ENCODE results near the gene ENO3.

The ENO3 gene

GRCh38 chr17:4944163-4944553 is 6.8 kb upstream of the ENO3 start:
- H3K4me3 ChIP-seq (ENCODE audit: insufficient read depth, low read depth, low read length) = no peak overlapping the region
- H3K9me3 ChIP-seq (ENCODE audit: control insufficient read depth, low read length) = no peaks in the 10 kb centered on the region
- no peaks in the 10 kb centered on the region for H3K27me3 ChIP-seq (ENCODE audit: control insufficient read depth, insufficient read depth, low read length, poor library complexity, severe bottlenecking)
- peaks cover 16% of the 10 kb centered on the region for H3K4me1 ChIP-seq (ENCODE audit: control insufficient read depth, insufficient read depth, low read length)
- H3K27ac ChIP-seq (ENCODE audit: insufficient read depth, low read depth, low read length, poor library complexity, severe bottlenecking) = no peak overlapping the region
- H3K36me3 ChIP-seq (ENCODE audit: control insufficient read depth, insufficient read depth, low read length) = peaks cover 29% of the 10 kb centered on the region
- 84 to 90% methylated on average over 3 of the region's 3 CpGs for WGBS, 2 experiments

- Histone ChIP-seq H3K27ac (ENCODE audit: insufficient read depth, low read depth, low read length, poor library complexity, severe bottlenecking) (no peak overlapping the region), H3K4me1 (ENCODE audit: control insufficient read depth, insufficient read depth, low read length) (peaks cover 16% of the 10 kb centered on the region), H3K27me3 (ENCODE audit: control insufficient read depth, insufficient read depth, low read length, poor library complexity, severe bottlenecking) (no peaks in the 10 kb centered on the region), H3K36me3 (ENCODE audit: control insufficient read depth, insufficient read depth, low read length) (peaks cover 29% of the 10 kb centered on the region), H3K9me3 (ENCODE audit: control insufficient read depth, low read length) (no peaks in the 10 kb centered on the region), H3K4me3 (ENCODE audit: insufficient read depth, low read depth, low read length) (no peak overlapping the region)
- WGBS, 2 experiments = 93 to 94% methylated on average over 8 of the region's 8 CpGs
Measured at GRCh38 chr17:4944554-4945175, 6.3 kb upstream of the ENO3 start.

GRCh38 chr17:4945176-4945943 is 5.6 kb upstream of the ENO3 start:
- Histone ChIP-seq H3K27me3 (ENCODE audit: control insufficient read depth, insufficient read depth, low read length, poor library complexity, severe bottlenecking) (no peaks in the 10 kb centered on the region), H3K4me1 (ENCODE audit: control insufficient read depth, insufficient read depth, low read length) (peaks cover 16% of the 10 kb centered on the region), H3K4me3 (ENCODE audit: insufficient read depth, low read depth, low read length) (no peak overlapping the region), H3K9me3 (ENCODE audit: control insufficient read depth, low read length) (no peaks in the 10 kb centered on the region), H3K36me3 (ENCODE audit: control insufficient read depth, insufficient read depth, low read length) (peaks cover 29% of the 10 kb centered on the region), H3K27ac (ENCODE audit: insufficient read depth, low read depth, low read length, poor library complexity, severe bottlenecking) (no peak overlapping the region)
- 85 to 90% methylated on average over 7 of the region's 7 CpGs for WGBS, 2 experiments

GRCh38 chr17:4945944-4946280 is 5.0 kb upstream of the ENO3 start:
- H3K4me3 ChIP-seq (ENCODE audit: insufficient read depth, low read depth, low read length) = no peak overlapping the region
- 74 to 81% methylated on average over 3 to 4 of the region's 4 CpGs for WGBS, 2 experiments
- no peaks in the 10 kb centered on the region for H3K27me3 ChIP-seq (ENCODE audit: control insufficient read depth, insufficient read depth, low read length, poor library complexity, severe bottlenecking)
- H3K27ac ChIP-seq (ENCODE audit: insufficient read depth, low read depth, low read length, poor library complexity, severe bottlenecking) = no peak overlapping the region
- H3K9me3 ChIP-seq (ENCODE audit: control insufficient read depth, low read length) = no peaks in the 10 kb centered on the region
- H3K36me3 ChIP-seq (ENCODE audit: control insufficient read depth, insufficient read depth, low read length) = peaks cover 29% of the 10 kb centered on the region
- peaks cover 15% of the 10 kb centered on the region for H3K4me1 ChIP-seq (ENCODE audit: control insufficient read depth, insufficient read depth, low read length)

DNA sequence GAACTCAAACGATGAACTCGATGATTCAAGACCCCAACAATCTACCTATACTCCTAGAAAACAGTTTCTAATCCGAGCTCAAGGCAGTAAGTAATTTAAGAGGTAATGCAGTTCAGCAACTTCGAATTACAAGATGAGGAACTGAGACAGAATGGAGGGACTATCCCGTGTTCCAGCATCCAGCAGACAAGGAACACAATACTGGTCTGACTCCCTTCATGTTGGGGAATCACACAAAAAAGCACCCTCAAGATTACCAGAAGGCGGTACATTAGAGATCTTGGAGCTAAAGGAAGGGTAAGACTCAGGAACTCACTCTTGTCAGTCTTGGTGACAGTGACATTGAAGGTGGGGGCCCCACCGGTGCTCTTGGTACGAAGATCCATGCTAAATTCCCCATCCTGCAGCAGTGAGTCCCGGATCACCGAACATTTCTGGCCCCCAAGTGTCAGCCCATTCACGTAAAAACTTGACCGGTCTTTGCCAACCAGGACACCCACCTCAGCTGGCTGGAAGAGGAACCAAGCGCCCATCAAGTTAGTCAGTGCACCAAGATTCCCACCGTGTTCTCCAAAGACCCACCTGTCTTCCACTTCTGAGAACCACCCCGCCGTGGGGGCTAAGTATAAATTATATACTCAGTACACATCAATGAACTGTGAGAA is 4.5 kb upstream of the ENO3 start:
- WGBS, 2 experiments = 59 to 65% methylated on average over 14 to 16 of the region's 16 CpGs
- Histone ChIP-seq H3K4me1 (ENCODE audit: control insufficient read depth, insufficient read depth, low read length) (peaks cover 15% of the 10 kb centered on the region), H3K27ac (ENCODE audit: insufficient read depth, low read depth, low read length, poor library complexity, severe bottlenecking) (no peak overlapping the region), H3K9me3 (ENCODE audit: control insufficient read depth, low read length) (no peaks in the 10 kb centered on the region), H3K27me3 (ENCODE audit: control insufficient read depth, insufficient read depth, low read length, poor library complexity, severe bottlenecking) (no peaks in the 10 kb centered on the region), H3K36me3 (ENCODE audit: control insufficient read depth, insufficient read depth, low read length) (peaks cover 29% of the 10 kb centered on the region), H3K4me3 (ENCODE audit: insufficient read depth, low read depth, low read length) (peak overlapping the region; percentile 97)

- WGBS, 2 experiments = 2 to 3% methylated on average over 7 of the region's 7 CpGs
- Histone ChIP-seq H3K4me3 (ENCODE audit: insufficient read depth, low read depth, low read length) (peak overlapping the region; percentile 97), H3K36me3 (ENCODE audit: control insufficient read depth, insufficient read depth, low read length) (peaks cover 29% of the 10 kb centered on the region), H3K4me1 (ENCODE audit: control insufficient read depth, insufficient read depth, low read length) (peaks cover 20% of the 10 kb centered on the region), H3K27me3 (ENCODE audit: control insufficient read depth, insufficient read depth, low read length, poor library complexity, severe bottlenecking) (no peaks in the 10 kb centered on the region), H3K27ac (ENCODE audit: insufficient read depth, low read depth, low read length, poor library complexity, severe bottlenecking) (no peak overlapping the region), H3K9me3 (ENCODE audit: control insufficient read depth, low read length) (no peaks in the 10 kb centered on the region)
Measured at GRCh38 chr17:4947010-4947410, 3.9 kb upstream of the ENO3 start.

DNA sequence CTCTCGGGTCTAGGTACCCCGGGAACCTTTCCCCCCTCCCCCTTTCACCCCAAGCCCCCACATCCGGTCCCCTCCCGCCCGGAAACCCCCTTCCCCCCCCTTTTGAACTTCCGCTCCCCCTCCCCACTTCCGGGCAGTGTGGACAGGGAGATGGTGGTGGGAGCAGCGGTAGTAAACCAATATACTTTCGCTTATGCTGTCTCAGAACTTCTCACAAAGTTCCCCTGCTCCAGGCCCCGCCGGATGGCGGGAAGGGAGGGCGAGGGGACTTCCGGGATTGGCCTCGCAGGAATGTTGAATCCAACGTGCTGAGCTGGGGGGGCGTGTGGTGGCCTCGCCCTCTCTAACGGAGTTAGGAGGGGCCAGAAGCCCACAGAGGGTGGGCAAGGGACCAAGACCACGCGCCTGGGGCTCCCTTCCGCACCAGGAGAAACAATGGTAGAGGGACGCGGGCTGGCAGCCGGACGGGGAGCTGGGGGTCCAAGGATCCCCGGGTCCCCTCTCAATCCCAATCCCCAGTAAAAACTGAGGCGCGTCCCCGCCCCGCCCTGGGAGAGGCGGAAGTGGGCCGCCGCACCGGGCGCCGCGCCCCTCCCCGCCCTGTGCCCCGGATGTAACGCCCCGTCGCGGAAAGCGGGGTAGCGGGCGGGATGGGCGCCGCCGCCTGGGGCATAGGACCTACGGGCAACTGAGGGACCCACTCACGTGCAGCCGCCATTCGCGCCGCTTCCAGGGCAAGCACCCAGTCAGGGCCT is 3.3 kb upstream of the ENO3 start:
- Histone ChIP-seq H3K9me3 (ENCODE audit: control insufficient read depth, low read length) (no peaks in the 10 kb centered on the region), H3K27ac (ENCODE audit: insufficient read depth, low read depth, low read length, poor library complexity, severe bottlenecking) (peak overlapping the region; percentile 91), H3K36me3 (ENCODE audit: control insufficient read depth, insufficient read depth, low read length) (peaks cover 23% of the 10 kb centered on the region), H3K27me3 (ENCODE audit: control insufficient read depth, insufficient read depth, low read length, poor library complexity, severe bottlenecking) (no peaks in the 10 kb centered on the region), H3K4me1 (ENCODE audit: control insufficient read depth, insufficient read depth, low read length) (peaks cover 23% of the 10 kb centered on the region), H3K4me3 (ENCODE audit: insufficient read depth, low read depth, low read length) (peak overlapping the region; percentile 97)
- WGBS, 2 experiments = 0% methylated on average over 51 of the region's 56 CpGs

GRCh38 chr17:4948166-4948930 is 2.6 kb upstream of the ENO3 start, which contains the start of gene PFN1:
TSS of gene PFN1 (minus strand) at chr17:4948530. CDS start at chr17:4948394, 136 bp downstream.
- Histone ChIP-seq H3K4me3 (ENCODE audit: insufficient read depth, low read depth, low read length) (peak within 1 kb of the TSS; percentile 97), H3K27ac (ENCODE audit: insufficient read depth, low read depth, low read length, poor library complexity, severe bottlenecking) (peak within 1 kb of the TSS; percentile 91), H3K27me3 (ENCODE audit: control insufficient read depth, insufficient read depth, low read length, poor library complexity, severe bottlenecking) (no peaks in the 10 kb centered on the region), H3K4me1 (ENCODE audit: control insufficient read depth, insufficient read depth, low read length) (peaks cover 23% of the 10 kb centered on the region), H3K9me3 (ENCODE audit: control insufficient read depth, low read length) (no peaks in the 10 kb centered on the region), H3K36me3 (ENCODE audit: control insufficient read depth, insufficient read depth, low read length) (peaks cover 15% of the 10 kb centered on the region)
- WGBS, 2 experiments = 0% methylated on average over 53 of the region's 59 CpGs

DNA sequence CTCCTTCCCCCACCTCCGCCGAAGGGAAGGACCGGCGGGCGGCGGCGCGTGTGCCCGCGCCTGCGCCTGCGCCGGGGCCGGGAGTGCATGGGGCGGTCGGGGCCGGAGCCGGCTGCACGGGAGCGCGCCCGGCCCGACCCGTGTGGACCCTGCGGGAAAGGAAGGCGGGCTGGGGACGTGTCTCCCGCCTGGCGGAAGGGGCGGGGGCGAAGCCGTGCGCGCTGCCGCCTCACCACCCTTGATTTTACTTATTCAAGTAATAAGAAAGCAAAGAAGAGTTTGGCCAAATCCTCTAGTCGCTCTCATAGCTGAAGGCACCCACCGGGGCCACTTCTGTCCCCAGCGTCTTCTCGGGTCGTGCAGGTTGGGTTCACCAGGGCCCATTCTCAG is 2.0 kb upstream of the ENO3 start:
- Histone ChIP-seq H3K4me3 (ENCODE audit: insufficient read depth, low read depth, low read length) (peak overlapping the region; percentile 97), H3K27me3 (ENCODE audit: control insufficient read depth, insufficient read depth, low read length, poor library complexity, severe bottlenecking) (no peaks in the 10 kb centered on the region), H3K27ac (ENCODE audit: insufficient read depth, low read depth, low read length, poor library complexity, severe bottlenecking) (peak overlapping the region; percentile 91), H3K9me3 (ENCODE audit: control insufficient read depth, low read length) (no peaks in the 10 kb centered on the region), H3K4me1 (ENCODE audit: control insufficient read depth, insufficient read depth, low read length) (peaks cover 25% of the 10 kb centered on the region), H3K36me3 (ENCODE audit: control insufficient read depth, insufficient read depth, low read length) (peaks cover 12% of the 10 kb centered on the region)
- 0% methylated on average over 40 of the region's 40 CpGs for WGBS, 2 experiments
